ENCODE data around the gene RNF220. TPM values are rescaled to one million over a fixed set of nuclear protein-coding genes. Genes with fewer than 3 reads are reported as not detected.

Gene RNF220
- 65.7 and 68.7 TPM in 2 replicates for total RNA-seq (2022)
- percentile 37 among the genes with signal in this experiment for Bru-seq, nascent RNA
- percentile 37 among the genes with signal in this experiment for BruChase-seq, experiment 1, labeled RNA remaining after a 6-hour chase
- percentile 34 among the genes with signal in this experiment for BruChase-seq, experiment 2, labeled RNA remaining after a 2-hour chase
- long read RNA-seq, partial matches to known transcripts: 14 of 43 reads
- long read RNA-seq, other reads (novel, unspliced or antisense): 29 of 43 reads

DNA sequence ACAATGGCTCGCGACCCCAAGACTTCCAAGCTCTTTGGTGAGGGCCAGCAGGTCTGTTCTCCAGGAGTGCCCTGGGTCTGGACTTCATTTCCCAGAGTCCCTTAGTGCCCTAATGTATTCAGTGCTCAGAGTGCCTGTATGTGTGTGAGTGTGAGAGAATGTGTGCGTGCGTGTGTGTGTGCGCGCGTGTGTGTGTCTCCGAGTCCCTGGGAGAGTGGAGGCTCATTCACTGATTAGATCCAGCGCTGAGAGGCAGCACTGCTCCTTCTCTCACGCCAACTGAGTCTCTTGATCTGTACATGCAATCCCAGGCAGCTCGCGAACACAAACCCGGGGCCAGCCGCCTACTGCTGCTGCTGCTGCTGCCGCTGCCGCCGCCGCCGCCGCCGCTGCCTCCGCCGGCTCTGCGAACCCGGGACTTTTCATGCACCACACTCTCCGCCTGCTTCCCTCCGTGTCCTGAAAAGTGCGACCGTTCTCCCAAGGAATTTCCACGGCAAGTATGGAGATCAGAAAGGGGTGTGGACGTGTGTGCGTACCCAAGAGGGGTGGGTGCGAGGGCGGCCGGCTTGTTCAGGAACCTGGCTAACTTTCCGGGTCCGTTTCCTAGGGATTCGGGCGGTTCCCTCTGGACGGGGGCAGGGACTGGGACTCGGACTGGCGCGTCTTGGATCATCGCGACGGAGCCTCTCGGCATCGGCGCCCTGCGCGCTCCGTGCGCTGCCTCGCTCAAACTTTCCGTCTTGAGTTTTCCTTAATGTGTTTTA is at the start of gene RNF220:
Gene RNF220 (plus strand): TSS at position 225 of the 767 bp plus-strand sequence.
- Mint-ChIP-seq H3K4me3 (ENCODE audit: low read depth, unreplicated experiment) (peak within 1 kb of the TSS; percentile 79), H3K27me3 (ENCODE audit: unreplicated experiment) (peaks cover 20% of the 10 kb centered on the region), H3K27ac (ENCODE audit: unreplicated experiment) (no peak within 1 kb of the TSS), H3K4me1 (ENCODE audit: low read depth, unreplicated experiment) (no peaks in the 10 kb centered on the region), H3K9me3 (ENCODE audit: low read depth, unreplicated experiment) (no peaks in the 10 kb centered on the region), H3K36me3 (ENCODE audit: insufficient read depth, unreplicated experiment) (peaks cover 18% of the 10 kb centered on the region)
- BruUV-seq (replicated peaks): no TSS peak
- CTCF ChIA-PET: no interaction called here
- intact Hi-C loops (cut with micrococcal nuclease; ENCODE audit: unreplicated experiment): no loop called here
- no peak for TF ChIP-seq CTCF (IDR thresholded peaks at IDR 0.05; ENCODE audit: unreplicated experiment)
- DNase-seq: peak; percentile 62

DNA sequence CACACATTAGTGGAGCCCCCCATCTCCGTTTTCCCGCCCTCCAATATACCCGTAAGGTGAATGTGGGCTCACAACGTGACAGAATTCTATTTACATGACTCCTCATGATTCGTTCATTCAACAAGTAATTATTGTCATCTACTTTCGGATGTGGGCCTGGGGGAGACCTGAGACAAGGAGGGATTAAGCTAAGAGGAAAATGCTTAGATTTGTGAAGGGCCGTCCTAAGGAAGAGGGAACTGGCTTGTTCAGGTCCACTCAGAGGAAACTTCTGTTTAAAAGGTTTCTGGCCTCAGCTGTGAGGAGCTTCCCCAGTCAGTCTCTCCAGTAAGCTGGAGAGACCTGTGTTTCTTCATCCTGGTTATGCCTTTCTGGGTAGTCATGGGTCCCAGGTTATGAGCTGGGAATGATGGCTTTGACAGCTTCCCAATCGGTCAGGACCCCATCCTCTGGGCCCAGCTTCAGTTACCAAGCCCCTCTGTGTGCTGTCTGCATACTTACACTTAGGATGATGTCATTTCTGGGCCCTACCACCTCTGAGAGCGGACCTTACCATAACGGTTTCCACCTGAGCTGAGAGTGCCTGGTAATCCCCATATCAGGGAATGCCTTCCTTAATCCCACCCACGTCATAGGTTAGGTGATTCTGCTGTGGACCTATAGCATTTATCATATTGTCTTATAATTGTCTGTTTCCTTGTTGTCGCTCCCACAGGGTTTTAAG is 49.3 kb upstream of the RNF220 start:
- intact Hi-C loops (cut with micrococcal nuclease; ENCODE audit: unreplicated experiment): no loop called here
- peak overlapping the region; percentile 79 for H3K4me3 Mint-ChIP-seq (ENCODE audit: low read depth, unreplicated experiment)

DNA sequence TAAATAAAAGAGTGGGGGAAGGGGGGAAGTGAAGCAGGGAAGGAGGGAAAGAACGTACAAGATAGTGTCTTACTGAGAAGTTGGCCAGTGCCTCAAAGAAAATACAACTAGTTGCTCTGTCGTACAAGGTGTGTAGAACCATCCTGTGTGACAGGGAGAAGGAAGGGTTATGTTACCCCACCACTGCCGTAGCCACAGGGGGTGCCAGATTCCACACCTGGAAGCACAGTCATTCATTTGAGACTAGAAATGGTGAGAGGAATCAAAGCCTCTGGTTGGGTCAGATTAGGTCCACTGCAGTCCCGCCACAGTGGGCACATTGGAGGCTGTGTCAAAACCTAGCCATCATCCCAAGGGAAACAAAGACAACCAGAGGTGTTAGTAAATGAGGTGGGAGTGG is 47.3 kb upstream of the RNF220 start:
- H3K36me3 Mint-ChIP-seq (ENCODE audit: insufficient read depth, unreplicated experiment): peaks cover 20% of the 10 kb centered on the region
- peaks cover 4% of the 10 kb centered on the region for H3K27me3 Mint-ChIP-seq (ENCODE audit: unreplicated experiment)
- CTCF ChIA-PET: no interaction called here
- BruUV-seq (replicated peaks): no TSS peak
- no peak overlapping the region for H3K4me3 Mint-ChIP-seq (ENCODE audit: low read depth, unreplicated experiment)
- no peaks in the 10 kb centered on the region for H3K9me3 Mint-ChIP-seq (ENCODE audit: low read depth, unreplicated experiment)
- peaks cover 35% of the 10 kb centered on the region for H3K4me1 Mint-ChIP-seq (ENCODE audit: low read depth, unreplicated experiment)
- DNase-seq: no peak
- intact Hi-C loops (cut with micrococcal nuclease; ENCODE audit: unreplicated experiment): no loop called here
- no peak overlapping the region for H3K27ac Mint-ChIP-seq (ENCODE audit: unreplicated experiment)
- no peak for TF ChIP-seq CTCF (IDR thresholded peaks at IDR 0.05; ENCODE audit: unreplicated experiment)

More for the DNA sequence above, 49.3 kb upstream of the RNF220 start:
- Mint-ChIP-seq H3K27me3 (ENCODE audit: unreplicated experiment) (no peaks in the 10 kb centered on the region), H3K36me3 (ENCODE audit: insufficient read depth, unreplicated experiment) (peaks cover 30% of the 10 kb centered on the region), H3K9me3 (ENCODE audit: low read depth, unreplicated experiment) (no peaks in the 10 kb centered on the region), H3K27ac (ENCODE audit: unreplicated experiment) (peak overlapping the region; percentile 78), H3K4me1 (ENCODE audit: low read depth, unreplicated experiment) (peaks cover 39% of the 10 kb centered on the region)
- no TSS peak for BruUV-seq (replicated peaks)
- no peak for TF ChIP-seq CTCF (IDR thresholded peaks at IDR 0.05; ENCODE audit: unreplicated experiment)
- DNase-seq: no peak
- CTCF ChIA-PET: no interaction called here

DNA sequence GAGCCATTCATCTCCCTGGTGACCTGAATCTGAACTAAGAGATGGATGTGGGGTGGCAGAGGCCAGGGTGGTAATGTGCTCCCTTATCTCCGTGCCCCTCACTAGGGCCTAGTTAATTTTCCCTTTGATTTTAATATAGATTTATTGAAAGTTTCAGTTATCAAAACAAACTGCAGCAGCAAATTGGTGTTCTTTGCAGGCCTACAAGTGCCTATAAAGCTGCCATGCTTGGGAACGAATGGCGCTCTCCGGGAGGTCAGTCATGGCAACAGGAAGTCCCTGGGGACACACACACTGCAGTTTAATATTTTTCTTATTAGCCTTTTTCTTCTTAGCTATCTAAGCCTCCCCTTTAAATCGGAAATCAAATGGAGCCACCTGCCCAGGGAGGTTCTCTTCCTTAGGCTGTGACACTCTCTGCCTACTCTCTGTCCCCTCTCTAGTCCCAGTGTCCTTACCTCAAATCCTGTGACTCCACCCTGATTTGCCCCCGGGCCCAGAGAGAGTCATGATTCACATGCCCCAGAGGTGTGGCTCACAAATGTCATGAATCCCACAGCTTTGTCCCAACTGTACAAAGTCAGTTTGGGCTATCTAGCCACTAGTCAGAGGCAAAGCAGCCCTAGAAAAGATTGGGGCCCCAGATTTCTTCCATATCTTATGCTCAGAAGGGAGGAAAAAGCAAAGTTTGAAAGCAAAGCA is 45.7 kb upstream of the RNF220 start:
- no peak for TF ChIP-seq CTCF (IDR thresholded peaks at IDR 0.05; ENCODE audit: unreplicated experiment)
- no TSS peak for BruUV-seq (replicated peaks)
- Mint-ChIP-seq H3K36me3 (ENCODE audit: insufficient read depth, unreplicated experiment) (peaks cover 14% of the 10 kb centered on the region), H3K9me3 (ENCODE audit: low read depth, unreplicated experiment) (no peaks in the 10 kb centered on the region), H3K27ac (ENCODE audit: unreplicated experiment) (no peak overlapping the region), H3K4me1 (ENCODE audit: low read depth, unreplicated experiment) (peaks cover 22% of the 10 kb centered on the region), H3K27me3 (ENCODE audit: unreplicated experiment) (peaks cover 21% of the 10 kb centered on the region), H3K4me3 (ENCODE audit: low read depth, unreplicated experiment) (no peak overlapping the region)
- CTCF ChIA-PET: interaction anchor here (1.0 kb wide), 1 partner anchor 142 kb away, joined by 4 read pairs; no protein-coding TSS in a partner anchor
- intact Hi-C loops (cut with micrococcal nuclease; ENCODE audit: unreplicated experiment): no loop called here
- DNase-seq: no peak
